ENCODE data around the gene LMNB1.
"Not testable (repeated sequence)": the region's sequence is repeated elsewhere in the genome, so short reads cannot be mapped to it uniquely, and the experiment has no call there.

The LMNB1 gene

GRCh38 chr5:126763371-126763770, 13.6 kb upstream of the LMNB1 start:
- Histone ChIP-seq H3K9ac (no peak overlapping the region), H2AFZ (no peak overlapping the region), H3K4me1 (no peaks in the 10 kb centered on the region), H3K36me3 (ENCODE audit: control insufficient read depth, insufficient read depth, low read length) (no peaks in the 10 kb centered on the region), H3K27ac (no peak overlapping the region), H3K9me3 (ENCODE audit: control insufficient read depth, low read length) (no peaks in the 10 kb centered on the region), H3K4me3 (ENCODE audit: low read depth, low read length) (no peak overlapping the region), H3K27me3 (ENCODE audit: control insufficient read depth, insufficient read depth, low read length) (no peaks in the 10 kb centered on the region), H3K79me2 (no peaks in the 10 kb centered on the region), H3K4me2 (ENCODE audit: low read length) (no peak overlapping the region)
- TF ChIP-seq CTCF (IDR thresholded peaks at IDR 0.05) = no peak

GRCh38 chr5:126769703-126770102, 7.2 kb upstream of the LMNB1 start:
- Histone ChIP-seq H3K9ac (no peak overlapping the region), H3K4me1 (no peaks in the 10 kb centered on the region), H3K36me3 (ENCODE audit: control insufficient read depth, insufficient read depth, low read length) (no peaks in the 10 kb centered on the region), H2AFZ (no peak overlapping the region), H3K4me2 (ENCODE audit: low read length) (no peak overlapping the region), H3K79me2 (no peaks in the 10 kb centered on the region), H3K4me3 (ENCODE audit: low read depth, low read length) (no peak overlapping the region), H3K27ac (no peak overlapping the region), H3K27me3 (ENCODE audit: control insufficient read depth, insufficient read depth, low read length) (no peaks in the 10 kb centered on the region), H3K9me3 (ENCODE audit: control insufficient read depth, low read length) (no peaks in the 10 kb centered on the region)
- no peak for TF ChIP-seq CTCF (IDR thresholded peaks at IDR 0.05)

GRCh38 chr5:126773536-126773935, 3.4 kb upstream of the LMNB1 start:
- not testable (repeated sequence) for H3K79me2 ChIP-seq

GRCh38 chr5:126774595-126774994, 2.3 kb upstream of the LMNB1 start:
- H3K36me3 ChIP-seq (ENCODE audit: control insufficient read depth, insufficient read depth, low read length); H2AFZ ChIP-seq; H3K9ac ChIP-seq; H3K4me2 ChIP-seq (ENCODE audit: low read length); H3K79me2 ChIP-seq; H3K27ac ChIP-seq; H3K27me3 ChIP-seq (ENCODE audit: control insufficient read depth, insufficient read depth, low read length); H3K4me1 ChIP-seq; H3K9me3 ChIP-seq (ENCODE audit: control insufficient read depth, low read length); H3K4me3 ChIP-seq (ENCODE audit: low read depth, low read length): not testable (repeated sequence)

More at GRCh38 chr5:126773536-126773935, 3.4 kb upstream of the LMNB1 start:
- not testable (repeated sequence) for H3K36me3 ChIP-seq (ENCODE audit: control insufficient read depth, insufficient read depth, low read length); H3K4me2 ChIP-seq (ENCODE audit: low read length); H3K4me3 ChIP-seq (ENCODE audit: low read depth, low read length); H3K9me3 ChIP-seq (ENCODE audit: control insufficient read depth, low read length); H3K27me3 ChIP-seq (ENCODE audit: control insufficient read depth, insufficient read depth, low read length); H3K9ac ChIP-seq; H2AFZ ChIP-seq; H3K27ac ChIP-seq; H3K4me1 ChIP-seq

- Histone ChIP-seq H3K4me2 (ENCODE audit: low read length) (peak overlapping the region; percentile 81), H3K9me3 (ENCODE audit: control insufficient read depth, low read length) (no peaks in the 10 kb centered on the region), H3K36me3 (ENCODE audit: control insufficient read depth, insufficient read depth, low read length) (no peaks in the 10 kb centered on the region), H3K4me1 (no peaks in the 10 kb centered on the region), H3K27me3 (ENCODE audit: control insufficient read depth, insufficient read depth, low read length) (no peaks in the 10 kb centered on the region), H3K27ac (peak overlapping the region; percentile 93), H2AFZ (peak overlapping the region; percentile 97), H3K4me3 (ENCODE audit: low read depth, low read length) (peak overlapping the region; percentile 86), H3K79me2 (peaks cover 6% of the 10 kb centered on the region), H3K9ac (no peak overlapping the region)
- TF ChIP-seq CTCF (IDR thresholded peaks at IDR 0.05) = no peak
These were observed 480 bp downstream of the LMNB1 start for GRCh38 chr5:126777257-126777974.
